ENCODE measurements around the gene ABCC8. TPM values are rescaled to one million over a fixed set of nuclear protein-coding genes. Genes with fewer than 3 reads are reported as not detected.
A peak's percentile ranks its signal among the peaks of the same experiment; 100 is the strongest.

ABCC8 gene
- polyA plus RNA-seq, 1 experiment: not detected

DNA sequence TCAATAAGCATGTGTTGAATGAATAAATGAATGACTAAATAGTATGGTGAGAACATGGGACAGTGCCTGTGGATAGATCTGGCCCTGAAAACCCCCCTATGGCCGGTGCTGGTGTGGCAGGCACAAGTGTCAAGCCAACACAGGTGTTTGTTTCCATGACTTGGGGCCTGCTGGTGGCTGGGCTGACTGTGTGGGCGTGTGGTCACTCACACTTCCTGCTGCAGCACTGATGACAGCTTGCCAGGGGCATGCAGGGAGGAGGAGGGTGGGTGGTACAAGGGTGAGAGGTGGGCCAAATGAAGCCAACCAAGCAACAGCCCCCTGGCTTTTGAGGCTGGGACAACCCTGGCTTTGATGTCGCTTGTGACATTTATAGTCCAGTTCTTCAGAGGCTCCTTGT lies 30.3 kb upstream of the ABCC8 start:
- CTCF ChIA-PET: interaction anchor here (0.8 to 3.3 kb wide), 5 partner anchors 21 to 687 kb away, joined by 3 to 16 read pairs (median 5); no protein-coding TSS in a partner anchor
- Histone ChIP-seq H3K4me3 (ENCODE audit: low read depth, low read length) (no peak overlapping the region), H3K27me3 (ENCODE audit: control insufficient read depth, insufficient read depth, low read length) (peaks cover 5% of the 10 kb centered on the region), H3K9me3 (ENCODE audit: control insufficient read depth, insufficient read depth, low read length) (no peaks in the 10 kb centered on the region), H3K27ac (ENCODE audit: low read depth, low read length) (no peak overlapping the region)
- no peak for DNase-seq (ENCODE audit: low read depth, low spot score)
- POLR2A ChIA-PET: no interaction called here
- TF ChIP-seq CTCF (IDR thresholded peaks at IDR 0.05; ENCODE audit: low read depth, low read length): no peak

DNA sequence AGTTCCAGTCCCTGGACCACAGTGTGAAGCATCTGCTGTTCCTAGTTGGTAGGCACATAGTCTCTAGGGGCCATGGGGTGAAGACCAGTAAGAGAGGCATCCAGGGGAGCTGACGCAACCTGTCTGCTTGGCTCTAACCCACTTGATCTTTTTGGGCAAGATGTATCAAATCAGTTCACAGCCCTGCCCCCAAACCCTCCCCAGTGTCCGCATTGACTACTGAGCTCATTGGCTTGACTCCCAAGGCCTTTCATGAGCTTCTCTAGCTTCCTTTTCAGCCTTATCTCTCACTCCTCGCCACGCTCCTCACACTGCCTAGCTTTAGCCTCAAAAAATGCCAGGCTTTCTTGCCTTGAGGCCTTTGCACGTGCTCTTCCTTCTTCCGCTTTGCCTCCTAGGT lies 29.7 kb upstream of the ABCC8 start:
- H3K27me3 ChIP-seq (ENCODE audit: control insufficient read depth, insufficient read depth, low read length): peaks cover 5% of the 10 kb centered on the region
- no peak for DNase-seq (ENCODE audit: low read depth, low spot score)
- H3K27ac ChIP-seq (ENCODE audit: low read depth, low read length): no peak overlapping the region
- no peak overlapping the region for H3K4me3 ChIP-seq (ENCODE audit: low read depth, low read length)
- CTCF ChIA-PET: interaction anchor here (1.1 to 4.8 kb wide), 4 partner anchors 123 to 686 kb away, joined by 3 to 48 read pairs (median 8); no protein-coding TSS in a partner anchor
- H3K9me3 ChIP-seq (ENCODE audit: control insufficient read depth, insufficient read depth, low read length): no peaks in the 10 kb centered on the region
- TF ChIP-seq CTCF (IDR thresholded peaks at IDR 0.05; ENCODE audit: low read depth, low read length): no peak
- POLR2A ChIA-PET: interaction anchor here (0.6 kb wide), 1 partner anchor 152 kb away, joined by 8 read pairs; no protein-coding TSS in a partner anchor

- POLR2A ChIA-PET: no interaction called here
- CTCF ChIA-PET: interaction anchor here (0.6 to 4.8 kb wide), 7 partner anchors 117 to 284 kb away, joined by 3 to 48 read pairs (median 7); partner anchors contain the start of gene KCNJ11
- H3K9me3 ChIP-seq (ENCODE audit: control insufficient read depth, insufficient read depth, low read length): no peaks in the 10 kb centered on the region
- no peak for TF ChIP-seq CTCF (IDR thresholded peaks at IDR 0.05; ENCODE audit: low read depth, low read length)
- no peak overlapping the region for H3K27ac ChIP-seq (ENCODE audit: low read depth, low read length)
- H3K27me3 ChIP-seq (ENCODE audit: control insufficient read depth, insufficient read depth, low read length): peaks cover 5% of the 10 kb centered on the region
- H3K4me3 ChIP-seq (ENCODE audit: low read depth, low read length): no peak overlapping the region
- DNase-seq (ENCODE audit: low read depth, low spot score): no peak
These were observed 28.5 kb upstream of the ABCC8 start for GRCh38 chr11:17505146-17505545.

GRCh38 chr11:17504330-17505107 lies 27.9 kb upstream of the ABCC8 start:
- CTCF ChIA-PET: interaction anchor here (0.6 to 4.8 kb wide), 13 partner anchors 24 to 284 kb away, joined by 3 to 48 read pairs (median 4); partner anchors contain the start of genes KCNJ11 and NCR3LG1
- POLR2A ChIA-PET: no interaction called here
- Histone ChIP-seq H3K9me3 (ENCODE audit: control insufficient read depth, insufficient read depth, low read length) (no peaks in the 10 kb centered on the region), H3K4me3 (ENCODE audit: low read depth, low read length) (no peak overlapping the region), H3K27me3 (ENCODE audit: control insufficient read depth, insufficient read depth, low read length) (peaks cover 7% of the 10 kb centered on the region), H3K27ac (ENCODE audit: low read depth, low read length) (no peak overlapping the region)
- peak; percentile 89 for TF ChIP-seq CTCF (IDR thresholded peaks at IDR 0.05; ENCODE audit: low read depth, low read length)
- peak; percentile 6 for DNase-seq (ENCODE audit: low read depth, low spot score)

DNA sequence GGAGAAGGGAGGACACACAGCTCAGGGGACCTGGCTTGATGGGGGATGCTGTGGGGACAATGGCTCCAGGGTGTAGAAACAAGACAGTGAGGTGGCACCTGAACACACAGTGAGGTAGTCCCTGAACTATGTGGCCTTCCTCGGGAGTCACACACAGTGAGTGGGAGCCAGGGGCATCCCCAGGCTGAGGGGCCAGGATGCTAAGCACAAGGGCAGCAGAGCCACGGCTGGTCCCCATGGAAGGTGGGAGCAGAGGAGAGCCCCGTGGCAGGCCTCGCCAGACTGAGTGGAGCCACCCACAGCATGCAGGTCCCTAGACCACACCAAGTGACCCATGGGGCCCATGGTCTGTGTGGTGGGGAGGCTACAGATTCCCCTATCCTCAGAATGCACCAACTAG lies 26.0 kb upstream of the ABCC8 start:
- no peak overlapping the region for H3K4me3 ChIP-seq (ENCODE audit: low read depth, low read length)
- no peaks in the 10 kb centered on the region for H3K9me3 ChIP-seq (ENCODE audit: control insufficient read depth, insufficient read depth, low read length)
- ChIA-PET POLR2A (no interaction called here), CTCF (interaction anchor here (1.4 to 4.8 kb wide), 5 partner anchors 114 to 682 kb away, joined by 4 to 48 read pairs (median 9); partner anchors contain the start of gene KCNJ11)
- H3K27me3 ChIP-seq (ENCODE audit: control insufficient read depth, insufficient read depth, low read length): peaks cover 2% of the 10 kb centered on the region
- no peak for DNase-seq (ENCODE audit: low read depth, low spot score)
- no peak for TF ChIP-seq CTCF (IDR thresholded peaks at IDR 0.05; ENCODE audit: low read depth, low read length)
- no peak overlapping the region for H3K27ac ChIP-seq (ENCODE audit: low read depth, low read length)

Data from AG04450 (cell line).